ENCODE results near the gene ACY1. TPM values are rescaled to one million over a fixed set of nuclear protein-coding genes. Genes with fewer than 3 reads are reported as not detected.

ACY1 gene
- total and polyA plus RNA-seq, 2 of the 13 experiments (the other 11 are each of a cell fraction or from before 2014, with no cell fraction given): 113 to 162 TPM

GRCh38 chr3:51967384-51968169 is 15.8 kb upstream of the ACY1 start, which contains the start of gene PCBP4 (continued):
- TF ChIP-seq PCBP1 (IDR thresholded peaks at IDR 0.05; ENCODE audit: borderline replicate concordance, low read depth, low read length) (no peak), NR0B2 (CRISPR knock-in tag; IDR thresholded peaks at IDR 0.05) (0 out of 2 replicates have a peak, but pooled peaks have one; percentile 19), CENPX (CRISPR knock-in tag; IDR thresholded peaks at IDR 0.05) (no peak), IKZF5 (CRISPR knock-in tag; IDR thresholded peaks at IDR 0.05) (no peak), ZBTB3 (CRISPR knock-in tag; IDR thresholded peaks at IDR 0.05; ENCODE audit: borderline replicate concordance, low read depth) (no peak), ZBTB39 (CRISPR knock-in tag; IDR thresholded peaks at IDR 0.05) (no peak), BRD4 (CRISPR knock-in tag; IDR thresholded peaks at IDR 0.05) (0 out of 2 replicates have a peak, but pooled peaks have one; percentile 21), EHMT2 (IDR thresholded peaks at IDR 0.05; ENCODE audit: borderline replicate concordance, low read depth, low read length) (no peak), SETDB1 (CRISPR knock-in tag; IDR thresholded peaks at IDR 0.05; ENCODE audit: borderline replicate concordance) (no peak), BCL6 (CRISPR knock-in tag; IDR thresholded peaks at IDR 0.05) (no peak), SSRP1 (CRISPR knock-in tag; IDR thresholded peaks at IDR 0.05) (peak; percentile 22; the same call in 1 of the 2 replicates), GPBP1L1 (CRISPR knock-in tag; IDR thresholded peaks at IDR 0.05) (no peak), ZNF589 (CRISPR knock-in tag; conservative IDR thresholded peaks at IDR 0.05) (no peak), SOX6 (IDR thresholded peaks at IDR 0.05) (no peak), SOX6 (CRISPR knock-in tag; IDR thresholded peaks at IDR 0.05) (no peak), BHLHE40 (IDR thresholded peaks at IDR 0.05; ENCODE audit: low read length) (no peak), HMGXB3 (CRISPR knock-in tag; IDR thresholded peaks at IDR 0.05; ENCODE audit: borderline replicate concordance) (no peak), ZNF644 (CRISPR knock-in tag; IDR thresholded peaks at IDR 0.05; ENCODE audit: low read depth) (no peak), NFIC (IDR thresholded peaks at IDR 0.05; ENCODE audit: low read length) (no peak), SNRNP70 (IDR thresholded peaks at IDR 0.05; ENCODE audit: low read depth, low read length) (no peak), ZBTB7B (CRISPR knock-in tag; IDR thresholded peaks at IDR 0.05) (peak; percentile 20; the same call in 1 of the 2 replicates)

All from HepG2 (cell line).